Testis (tissue), 3 donors: ENCODE results near the gene EIF2B4. TPM values are rescaled to one million over a fixed set of nuclear protein-coding genes. Genes with fewer than 3 reads are reported as not detected.

Experiments
- DNase-seq: peaks from one replicate; pipeline ENCODE4 v3.0.0-alpha.2; 2019
- H3K27ac ChIP-seq, 2 donors: fragments of 200-600 bp; sonication (generic); one replicate each; pipeline ENCODE4 v1.5.1; 2019
- H3K27me3 ChIP-seq: fragments of 200-600 bp; sonication (generic); one replicate; pipeline ENCODE4 v1.5.1; 2019
- H3K36me3 ChIP-seq: fragments of 200-600 bp; sonication (generic); one replicate; pipeline ENCODE4 v1.5.1; 2017; ENCODE audit warnings: low read depth; ENCODE audit errors: missing control alignments
- H3K4me1 ChIP-seq: fragments of 200-600 bp; sonication (generic); one replicate; pipeline ENCODE4 v1.5.1; 2019
- H3K4me3 ChIP-seq, 2 donors: fragments of 200-600 bp; sonication (generic); one replicate each; pipeline ENCODE4 v1.5.1; 2017 to 2019
- H3K9me3 ChIP-seq: fragments of 200-600 bp; sonication (generic); one replicate; pipeline ENCODE4 v1.5.1; 2017
- POLR2A ChIP-seq: fragments of 450-650 bp; IDR thresholded peaks from one replicate; pipeline ENCODE4 v1.6.1; 2017; ENCODE audit warnings: antibody characterized with exemption, mild to moderate bottlenecking, moderate library complexity
- whole genome bisulfite sequencing, 2 donors: methylation state at CpG; one replicate each; pipeline ENCODE4 v1.1.5; 2018; 5-methylcytosine and 5-hydroxymethylcytosine counted together
- intact Hi-C: fragments of 100-400 bp; cut with DNase I; formaldehyde crosslinking; loops from one replicate; pipeline ENCODE4 v1.15.1; 2023; ENCODE audit warnings: low total_unique reads
- polyA plus RNA-seq: library from polyadenylated mRNA; stranded (reverse); fragments of 350-450 nt; fragmentation: Illumina TruSeq; extraction: RNeasy Lipid Tissue Mini Kit (QIAGEN cat#74804); gene quantifications from one replicate; pipeline ENCODE4 v1.2.3, GENCODE V29; 2014; ENCODE audit warnings: low read depth, low replicate concordance; ENCODE audit not compliant: insufficient read depth
- total RNA-seq, 2 donors: library from RNA; depleted of rRNA; stranded (reverse); fragments of >200 nt; gene quantifications; one replicate each; pipeline ENCODE4 v1.2.3, GENCODE V29; 2016
- TF ChIP-seq, protein P1 (sequence below), 3 experiments: fragments of 450-650 bp in 2 of 3; fragments of 200-600 bp in 1 of 3; sonication (generic) in 1 of 3; IDR thresholded peaks; one replicate each; pipeline ENCODE4 v1.5.1; 2016 to 2019; ENCODE audit warnings: antibody characterized with exemption in 3 of 3, mild to moderate bottlenecking in 2 of 3, moderate library complexity in 1 of 3

Gene EIF2B4
- total and polyA plus RNA-seq, 3 donors from 2014 or later, result 59.4 to 111 (median 67.7) TPM

DNA sequence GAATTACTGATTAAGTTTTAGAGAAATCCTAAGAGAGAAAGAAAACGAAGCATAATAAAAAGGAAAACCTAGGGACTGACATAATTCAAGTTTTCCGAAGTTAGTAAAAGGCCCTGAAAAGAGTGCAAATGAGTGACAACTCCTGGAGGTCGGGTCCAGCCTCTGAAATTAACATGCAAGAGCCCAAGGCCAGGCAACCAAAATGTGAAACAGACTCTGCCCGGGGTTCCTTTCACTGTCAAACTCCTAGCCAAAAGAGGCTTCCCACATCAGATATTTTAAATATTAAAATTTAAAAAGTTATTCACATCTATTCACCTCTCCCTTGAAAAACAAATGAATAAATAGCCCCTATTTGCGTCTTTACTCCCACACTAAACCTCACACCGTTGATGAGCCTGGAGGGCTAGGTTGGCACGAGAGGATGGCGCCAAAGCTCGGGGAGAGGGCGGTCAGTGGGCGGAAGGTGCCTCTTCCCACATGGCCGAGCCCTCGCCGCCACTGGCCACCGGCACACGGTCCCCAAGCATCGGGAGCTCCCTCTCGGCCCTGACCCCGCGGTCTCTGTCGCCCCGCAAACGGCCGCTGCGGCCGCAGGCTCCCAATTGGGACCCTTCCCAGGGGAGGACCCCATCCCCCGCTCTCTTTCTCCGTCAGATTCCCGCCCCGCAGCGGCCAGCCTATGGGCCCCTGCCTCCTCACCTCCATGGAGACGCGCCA is 38.6 kb upstream of the EIF2B4 start:
- TF ChIP-seq, protein P1, sequence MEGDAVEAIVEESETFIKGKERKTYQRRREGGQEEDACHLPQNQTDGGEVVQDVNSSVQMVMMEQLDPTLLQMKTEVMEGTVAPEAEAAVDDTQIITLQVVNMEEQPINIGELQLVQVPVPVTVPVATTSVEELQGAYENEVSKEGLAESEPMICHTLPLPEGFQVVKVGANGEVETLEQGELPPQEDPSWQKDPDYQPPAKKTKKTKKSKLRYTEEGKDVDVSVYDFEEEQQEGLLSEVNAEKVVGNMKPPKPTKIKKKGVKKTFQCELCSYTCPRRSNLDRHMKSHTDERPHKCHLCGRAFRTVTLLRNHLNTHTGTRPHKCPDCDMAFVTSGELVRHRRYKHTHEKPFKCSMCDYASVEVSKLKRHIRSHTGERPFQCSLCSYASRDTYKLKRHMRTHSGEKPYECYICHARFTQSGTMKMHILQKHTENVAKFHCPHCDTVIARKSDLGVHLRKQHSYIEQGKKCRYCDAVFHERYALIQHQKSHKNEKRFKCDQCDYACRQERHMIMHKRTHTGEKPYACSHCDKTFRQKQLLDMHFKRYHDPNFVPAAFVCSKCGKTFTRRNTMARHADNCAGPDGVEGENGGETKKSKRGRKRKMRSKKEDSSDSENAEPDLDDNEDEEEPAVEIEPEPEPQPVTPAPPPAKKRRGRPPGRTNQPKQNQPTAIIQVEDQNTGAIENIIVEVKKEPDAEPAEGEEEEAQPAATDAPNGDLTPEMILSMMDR (IDR thresholded peaks at IDR 0.05), result no peak
- TF ChIP-seq POLR2A, result no peak
- H3K27me3 ChIP-seq, result no peaks in the 10 kb centered on the region
- peak overlapping the region; percentile 87 to 91 for H3K4me3 ChIP-seq
- no peaks in the 10 kb centered on the region for H3K36me3 ChIP-seq
- DNase-seq, result peak; percentile 34
- intact Hi-C loops, result no loop called here
- no peaks in the 10 kb centered on the region for H3K9me3 ChIP-seq
- WGBS, 2 donors, result 0 to 1% methylated on average over 25 to 28 of the region's 33 CpGs
- H3K4me1 ChIP-seq, result peaks cover 11% of the 10 kb centered on the region
- peak overlapping the region; percentile 61 to 78 for H3K27ac ChIP-seq

DNA sequence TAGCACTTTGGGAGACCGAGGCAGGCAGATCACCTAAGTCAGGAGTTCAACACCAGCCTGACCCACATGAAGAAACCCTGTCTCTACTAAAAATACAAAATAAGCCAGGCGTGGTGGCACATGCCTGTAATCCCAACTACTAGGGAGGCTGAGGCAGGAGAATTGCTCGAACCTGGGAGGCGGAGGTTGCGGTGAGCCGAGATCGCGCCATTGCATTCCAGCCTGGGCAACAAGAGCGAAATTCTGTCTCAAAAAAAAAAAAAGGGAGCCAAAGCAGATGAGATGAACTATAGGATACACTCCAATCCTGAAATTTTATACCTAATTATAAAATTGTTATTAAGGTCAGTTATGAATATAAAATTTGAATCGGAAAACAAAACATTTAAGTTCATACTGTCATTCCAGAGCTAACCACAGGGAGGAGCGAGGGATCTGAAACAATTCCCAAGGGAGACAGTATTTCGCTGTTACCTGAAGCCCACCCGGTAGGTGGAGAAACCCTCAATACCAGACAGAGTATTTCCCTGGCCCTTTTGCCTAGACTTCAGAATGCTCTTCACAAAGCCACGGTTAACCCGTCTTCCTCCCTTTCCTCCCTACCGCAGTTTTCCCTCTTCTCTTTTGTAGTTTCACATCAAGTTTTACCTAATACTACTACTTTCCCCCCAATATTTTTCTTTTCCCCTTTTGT is 37.8 kb upstream of the EIF2B4 start:
- Histone ChIP-seq H3K4me3 (peak overlapping the region; percentile 13 to 87), H3K27me3 (no peaks in the 10 kb centered on the region), H3K4me1 (peaks cover 11% of the 10 kb centered on the region), H3K27ac (no peak overlapping the region), H3K36me3 (no peaks in the 10 kb centered on the region), H3K9me3 (no peaks in the 10 kb centered on the region)
- TF ChIP-seq POLR2A, result no peak
- TF ChIP-seq, protein P1 (IDR thresholded peaks at IDR 0.05), result peak; percentile 46 to 52 (median 51)
- intact Hi-C loops, result no loop called here
- 29 to 41% methylated on average over 16 of the region's 16 CpGs for WGBS, 2 donors
- peak; percentile 39 for DNase-seq

DNA sequence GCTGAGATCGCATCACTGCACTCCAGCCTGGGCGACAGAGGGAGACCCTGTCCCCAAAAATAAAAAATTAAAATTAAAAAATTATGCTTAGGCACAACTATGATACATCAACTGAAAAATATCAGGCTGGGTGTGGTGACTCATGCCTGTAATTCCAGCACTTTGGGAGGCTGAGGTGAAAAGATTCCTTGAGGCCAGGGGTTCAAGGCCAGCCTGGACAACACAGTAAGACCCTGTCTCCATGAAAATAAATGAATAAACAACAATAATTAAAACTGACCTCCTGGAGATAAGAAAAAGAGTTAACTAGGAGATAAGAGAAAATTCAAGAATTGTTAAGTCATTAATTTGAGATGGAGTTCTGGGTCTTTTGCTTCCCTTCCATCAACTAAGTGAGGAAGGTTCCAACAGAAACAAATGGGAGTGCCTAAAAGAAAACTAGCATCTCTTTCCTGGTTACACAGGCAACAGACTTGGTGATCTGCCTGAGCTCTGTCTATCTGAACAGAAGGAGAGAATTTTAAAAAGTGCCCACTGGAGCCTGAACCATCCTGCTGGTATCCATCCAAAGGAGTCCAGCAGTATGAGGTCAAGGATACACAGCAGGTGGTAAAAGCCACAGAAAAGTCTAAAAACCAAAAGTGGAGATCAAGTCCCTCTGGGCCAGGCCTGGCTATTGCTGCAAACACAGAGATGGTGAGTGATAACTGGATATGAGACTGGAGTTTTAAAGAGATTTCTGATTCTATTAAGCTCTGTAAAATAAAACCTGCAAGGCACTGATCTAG is 30.4 kb upstream of the EIF2B4 start:
- H3K27me3 ChIP-seq, result no peaks in the 10 kb centered on the region
- WGBS, 2 donors, result 100% methylated on average over 2 of the region's 2 CpGs
- intact Hi-C loops, result no loop called here
- H3K4me1 ChIP-seq, result no peaks in the 10 kb centered on the region
- H3K36me3 ChIP-seq, result no peaks in the 10 kb centered on the region
- DNase-seq, result no peak
- H3K4me3 ChIP-seq, result no peak overlapping the region
- no peak for TF ChIP-seq POLR2A
- TF ChIP-seq, protein P1 (IDR thresholded peaks at IDR 0.05), result no peak
- no peak overlapping the region for H3K27ac ChIP-seq
- no peaks in the 10 kb centered on the region for H3K9me3 ChIP-seq

GRCh38 chr2:27398962-27399361 is 28.8 kb upstream of the EIF2B4 start:
- Histone ChIP-seq H3K4me3 (no peak overlapping the region), H3K27ac (no peak overlapping the region), H3K36me3 (no peaks in the 10 kb centered on the region), H3K9me3 (no peaks in the 10 kb centered on the region), H3K27me3 (no peaks in the 10 kb centered on the region), H3K4me1 (no peaks in the 10 kb centered on the region)
- TF ChIP-seq POLR2A, result no peak
- 92 to 95% methylated on average over 5 of the region's 5 CpGs for WGBS, 2 donors
- no peak for DNase-seq
- intact Hi-C loops, result no loop called here

GRCh38 chr2:27393225-27393624 is 23.1 kb upstream of the EIF2B4 start:
- DNase-seq, result no peak
- no peak for TF ChIP-seq POLR2A
- TF ChIP-seq, protein P1 (IDR thresholded peaks at IDR 0.05), result no peak
- Histone ChIP-seq H3K9me3 (no peaks in the 10 kb centered on the region), H3K4me1 (no peaks in the 10 kb centered on the region), H3K27ac (no peak overlapping the region), H3K4me3 (peak overlapping the region in 1 of 2 donors; percentile 5), H3K36me3 (no peaks in the 10 kb centered on the region), H3K27me3 (no peaks in the 10 kb centered on the region)
- intact Hi-C loops, result no loop called here
- WGBS, 2 donors, result 70 to 76% methylated on average over 33 of the region's 33 CpGs
